K562 (cell line): Measurements from ENCODE around the gene PSMD2. TPM values are rescaled to one million over a fixed set of nuclear protein-coding genes. Genes with fewer than 3 reads are reported as not detected.
A peak's percentile ranks its signal among the peaks of the same experiment; 100 is the strongest.

Source experiments
- CHD2 ChIP-seq: IDR thresholded peaks from 2 replicates; pipeline ENCODE4 v1.6.1; 2011; ENCODE audit warnings: low read depth, low read length
- CREM ChIP-seq: IDR thresholded peaks from 2 replicates; pipeline ENCODE4 v1.6.1; 2014; ENCODE audit warnings: antibody characterized with exemption, low read depth
- CXXC5 ChIP-seq: fragments of 250-450 bp; sonication (Bioruptor Pico); IDR thresholded peaks from 2 replicates; pipeline ENCODE4 v1.8.0; 2022; ENCODE audit warnings: inconsistent platforms, mild to moderate bottlenecking, moderate library complexity
- ELF1 ChIP-seq: fragments of 200-800 bp; sonication (Bioruptor generic); IDR thresholded peaks from 2 replicates; pipeline ENCODE4 v1.6.1; 2016; ENCODE audit warnings: missing genetic modification characterization, missing compliant biosample characterization
- GABPB1 ChIP-seq: sonication (generic); formaldehyde crosslinking; IDR thresholded peaks from 2 replicates; pipeline ENCODE4 v1.8.0; 2022; ENCODE audit warnings: mild to moderate bottlenecking, missing genetic modification reagents
- LEF1 ChIP-seq: fragments of 450-650 bp; IDR thresholded peaks from 2 replicates; pipeline ENCODE4 v1.6.1; 2016; ENCODE audit warnings: mild to moderate bottlenecking
- MGA ChIP-seq: fragments of 450-650 bp; IDR thresholded peaks from 2 replicates; pipeline ENCODE4 v1.6.1; 2016; ENCODE audit warnings: mild to moderate bottlenecking, moderate library complexity
- RBFOX2 ChIP-seq: fragments of 200-400 bp; formaldehyde crosslinking; IDR thresholded peaks from 2 replicates; pipeline ENCODE4 v1.6.1; 2017; ENCODE audit warnings: low read depth, mild to moderate bottlenecking, low read length, moderate library complexity
- SUPT5H ChIP-seq: fragments of 450-650 bp; IDR thresholded peaks from 2 replicates; pipeline ENCODE4 v1.6.1; 2016
- TFE3 ChIP-seq: fragments of 450-650 bp; formaldehyde crosslinking; IDR thresholded peaks from 2 replicates; pipeline ENCODE4 v1.4.0; 2020; ENCODE audit warnings: mild to moderate bottlenecking, mixed read lengths
- YY1 ChIP-seq, 3 experiments: IDR thresholded peaks; 2 replicates each; pipeline ENCODE4 v1.6.1; 2011; ENCODE audit warnings: low read length in 2 of 3, mild to moderate bottlenecking in 2 of 3, moderate library complexity in 2 of 3, borderline replicate concordance in 1 of 3, control low read depth in 1 of 3, low read depth in 1 of 3; ENCODE audit not compliant: insufficient read depth in 3 of 3, insufficient replicate concordance in 2 of 3, control insufficient read depth in 1 of 3, insufficient read length in 1 of 3; ENCODE audit errors: extremely low read depth in 1 of 3
- polyA plus RNA-seq, 8 experiments: library from polyadenylated mRNA; depleted of rRNA in 4 of 8; stranded (reverse) in 5 of 8; unstranded in 3 of 8; fragments of >200 nt; fragmentation: Nextera tagmentation in 2 of 8; fragmentation: Illumina TruSeq in 1 of 8; extraction: Ambion mirVana in 2 of 8; extraction: Trizol in 1 of 8; gene quantifications; 2 replicates each; pipeline versions ENCODE4 v1.2.1 to v1.2.3, GENCODE V29; 2011 to 2014; ENCODE audit warnings: inconsistent platforms in 1 of 8, missing spikeins in 1 of 8
- total RNA-seq, 7 experiments: library from RNA; depleted of rRNA in 6 of 7; stranded (reverse); fragments of >200 nt in 6 of 7; fragmentation: Illumina TruSeq in 2 of 7; extraction: Trizol in 2 of 7; gene quantifications; 2 replicates each; pipeline versions ENCODE4 v1.2.1 to v1.2.3, GENCODE V29; 2011 to 2021; ENCODE audit warnings: low replicate concordance in 1 of 7
- TF ChIP-seq, protein P1 (sequence below): fragments of 250-450 bp; sonication (Bioruptor Pico); IDR thresholded peaks from 2 replicates; pipeline ENCODE4 v1.6.1; 2021; ENCODE audit warnings: mild to moderate bottlenecking
- TF ChIP-seq, protein P2 (sequence below): IDR thresholded peaks from 2 replicates; pipeline ENCODE4 v1.6.1; 2014; ENCODE audit warnings: antibody characterized with exemption

Gene PSMD2
- total and polyA plus RNA-seq, 9 of the 15 experiments (the other 6 are each of a cell fraction or from before 2014, with no cell fraction given): 152 to 484 (median 295) TPM

GRCh38 chr3:184314363-184314699 is 15.3 kb downstream of the PSMD2 start, which contains the start of gene EIF4G1 (continued):
- 0 out of 2 replicates have a peak, but pooled peaks have one; percentile 42 for TF ChIP-seq MGA
- TF ChIP-seq ELF1: peak; percentile 84
- TF ChIP-seq, protein P1, sequence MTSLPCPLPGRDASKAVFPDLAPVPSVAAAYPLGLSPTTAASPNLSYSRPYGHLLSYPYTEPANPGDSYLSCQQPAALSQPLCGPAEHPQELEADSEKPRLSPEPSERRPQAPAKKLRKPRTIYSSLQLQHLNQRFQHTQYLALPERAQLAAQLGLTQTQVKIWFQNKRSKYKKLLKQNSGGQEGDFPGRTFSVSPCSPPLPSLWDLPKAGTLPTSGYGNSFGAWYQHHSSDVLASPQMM (CRISPR knock-in tag): no peak
- peak; percentile 56 for TF ChIP-seq RBFOX2
- TF ChIP-seq CHD2: peak; percentile 24; the same call in 1 of the 2 replicates
- TF ChIP-seq CXXC5 (CRISPR knock-in tag): peak; percentile 86
- peak; percentile 55; the same call in 1 of the 2 replicates for TF ChIP-seq GABPB1 (CRISPR knock-in tag)
- TF ChIP-seq TFE3 (CRISPR knock-in tag): peak; percentile 99
- TF ChIP-seq, protein P2, sequence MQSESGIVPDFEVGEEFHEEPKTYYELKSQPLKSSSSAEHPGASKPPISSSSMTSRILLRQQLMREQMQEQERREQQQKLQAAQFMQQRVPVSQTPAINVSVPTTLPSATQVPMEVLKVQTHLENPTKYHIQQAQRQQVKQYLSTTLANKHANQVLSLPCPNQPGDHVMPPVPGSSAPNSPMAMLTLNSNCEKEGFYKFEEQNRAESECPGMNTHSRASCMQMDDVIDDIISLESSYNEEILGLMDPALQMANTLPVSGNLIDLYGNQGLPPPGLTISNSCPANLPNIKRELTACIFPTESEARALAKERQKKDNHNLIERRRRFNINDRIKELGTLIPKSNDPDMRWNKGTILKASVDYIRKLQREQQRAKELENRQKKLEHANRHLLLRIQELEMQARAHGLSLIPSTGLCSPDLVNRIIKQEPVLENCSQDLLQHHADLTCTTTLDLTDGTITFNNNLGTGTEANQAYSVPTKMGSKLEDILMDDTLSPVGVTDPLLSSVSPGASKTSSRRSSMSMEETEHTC: peak; percentile 36; the same call in 1 of the 2 replicates
- peak; percentile 23; the same call in 1 of the 2 replicates for TF ChIP-seq LEF1
- 0 out of 2 replicates have a peak, but pooled peaks have one; percentile 43 for TF ChIP-seq SUPT5H
- peak; percentile 39; the same call in 1 of the 2 replicates for TF ChIP-seq CREM
- peak in 2 of 3 experiments; percentile 81 to 85 for TF ChIP-seq YY1 (IDR thresholded peaks at IDR 0.05; ENCODE audit: borderline replicate concordance in 1 of 3, control insufficient read depth in 1 of 3, extremely low read depth in 1 of 3, insufficient read depth in 3 of 3, insufficient read length in 1 of 3, insufficient replicate concordance in 2 of 3, low read depth in 1 of 3, low read length in 2 of 3)
